K562 (cell line): ENCODE measurements around the gene HIVEP3. TPM values are rescaled to one million over a fixed set of nuclear protein-coding genes. Genes with fewer than 3 reads are reported as not detected.

ENCODE experiments used
- CBFA2T3 ChIP-seq: fragments of 450-650 bp; IDR thresholded peaks from 2 replicates; pipeline ENCODE4 v1.6.1; 2017
- CC2D1A ChIP-seq: fragments of 450-650 bp; IDR thresholded peaks from 2 replicates; pipeline ENCODE4 v1.6.1; 2017; ENCODE audit warnings: mild to moderate bottlenecking
- CHAMP1 ChIP-seq: fragments of 450-650 bp; IDR thresholded peaks from 2 replicates; pipeline ENCODE4 v1.6.1; 2016; ENCODE audit warnings: mild to moderate bottlenecking
- GMEB1 ChIP-seq: fragments of 250-450 bp; sonication (Bioruptor Pico); IDR thresholded peaks from 2 replicates; pipeline ENCODE4 v1.4.0; 2020; ENCODE audit warnings: mild to moderate bottlenecking
- HDAC1 ChIP-seq, 2 experiments: fragments of 450-650 bp; IDR thresholded peaks; 2 replicates each; pipeline ENCODE4 v1.6.1; 2016 to 2017; ENCODE audit warnings: inconsistent platforms in 1 of 2, mild to moderate bottlenecking in 1 of 2, moderate library complexity in 1 of 2
- HDAC2 ChIP-seq: fragments of 450-650 bp; IDR thresholded peaks from 2 replicates; pipeline ENCODE4 v1.6.1; 2016; ENCODE audit warnings: mild to moderate bottlenecking
- JUN ChIP-seq, 2 experiments: sonication (generic) in 1 of 2; formaldehyde crosslinking in 1 of 2; IDR thresholded peaks; 2 replicates each; pipeline versions ENCODE4 v1.6.1 to v1.8.0; 2012 to 2022; ENCODE audit warnings: borderline replicate concordance in 2 of 2, mild to moderate bottlenecking in 2 of 2, improper control_type of control experiment in 1 of 2, low read depth in 1 of 2, low read length in 1 of 2, missing genetic modification reagents in 1 of 2
- MEIS2 ChIP-seq: fragments of 450-650 bp; IDR thresholded peaks from 2 replicates; pipeline ENCODE4 v1.6.1; 2014; ENCODE audit warnings: mild to moderate bottlenecking; ENCODE audit not compliant: partially characterized antibody
- NUFIP1 ChIP-seq: fragments of 450-650 bp; IDR thresholded peaks from 2 replicates; pipeline ENCODE4 v1.6.1; 2018; ENCODE audit not compliant: partially characterized antibody
- RBM15 ChIP-seq: fragments of 200-400 bp; formaldehyde crosslinking; IDR thresholded peaks from 2 replicates; pipeline ENCODE4 v1.6.1; 2018; ENCODE audit warnings: mild to moderate bottlenecking, low read length, moderate library complexity; ENCODE audit not compliant: insufficient read depth
- RBM39 ChIP-seq: fragments of 200-400 bp; formaldehyde crosslinking; optimal IDR thresholded peaks from 2 replicates; pipeline ENCODE3; 2018; ENCODE audit warnings: low read depth, low read length
- RUNX1 ChIP-seq: sonication (generic); IDR thresholded peaks from 2 replicates; pipeline ENCODE4 v1.6.1; 2016; ENCODE audit warnings: antibody characterized with exemption, low read depth
- SLC30A9 ChIP-seq: fragments of 250-450 bp; sonication (Bioruptor Pico); IDR thresholded peaks from 2 replicates; pipeline ENCODE4 v1.8.0; 2022; ENCODE audit warnings: mild to moderate bottlenecking, moderate library complexity
- SMARCE1 ChIP-seq: fragments of 450-650 bp; IDR thresholded peaks from 2 replicates; pipeline ENCODE4 v1.7.1; 2016; ENCODE audit warnings: mild to moderate bottlenecking
- TBP ChIP-seq: optimal IDR thresholded peaks from 2 replicates; pipeline ENCODE3; 2011; ENCODE audit warnings: low read depth, low read length, improper control_type of control experiment
- TCF3 ChIP-seq: sonication (generic); formaldehyde crosslinking; IDR thresholded peaks from 2 replicates; pipeline ENCODE4 v1.4.0; 2020; ENCODE audit warnings: mild to moderate bottlenecking, missing genetic modification reagents
- TGIF2 ChIP-seq: sonication (generic); formaldehyde crosslinking; IDR thresholded peaks from 2 replicates; pipeline ENCODE4 v1.8.1; 2022; ENCODE audit warnings: mild to moderate bottlenecking, missing genetic modification reagents, moderate library complexity
- XRCC5 ChIP-seq: fragments of 200-400 bp; formaldehyde crosslinking; IDR thresholded peaks from 2 replicates; pipeline ENCODE4 v1.6.1; 2017; ENCODE audit warnings: low read depth, mild to moderate bottlenecking, low read length
- ZC3H4 ChIP-seq: sonication (generic); formaldehyde crosslinking; IDR thresholded peaks from 2 replicates; pipeline ENCODE4 v1.9.0; 2021; ENCODE audit warnings: missing genetic modification reagents, borderline replicate concordance
- ZNF12 ChIP-seq: sonication (generic); formaldehyde crosslinking; IDR thresholded peaks from 2 replicates; pipeline ENCODE4 v1.4.0; 2020; ENCODE audit warnings: mild to moderate bottlenecking, missing genetic modification reagents
- ZSCAN29 ChIP-seq: fragments of 450-650 bp; IDR thresholded peaks from 2 replicates; pipeline ENCODE4 v1.6.1; 2017
- polyA plus RNA-seq, 8 experiments: library from polyadenylated mRNA; depleted of rRNA in 4 of 8; stranded (reverse) in 5 of 8; unstranded in 3 of 8; fragments of >200 nt; fragmentation: Nextera tagmentation in 2 of 8; fragmentation: Illumina TruSeq in 1 of 8; extraction: Ambion mirVana in 2 of 8; extraction: Trizol in 1 of 8; gene quantifications; 2 replicates each; pipeline versions ENCODE4 v1.2.1 to v1.2.3, GENCODE V29; 2011 to 2014; ENCODE audit warnings: inconsistent platforms in 1 of 8, missing spikeins in 1 of 8
- total RNA-seq, 7 experiments: library from RNA; depleted of rRNA in 6 of 7; stranded (reverse); fragments of >200 nt in 6 of 7; fragmentation: Illumina TruSeq in 2 of 7; extraction: Trizol in 2 of 7; gene quantifications; 2 replicates each; pipeline versions ENCODE4 v1.2.1 to v1.2.3, GENCODE V29; 2011 to 2021; ENCODE audit warnings: low replicate concordance in 1 of 7
- TF ChIP-seq, protein P1 (sequence below): fragments of 250-450 bp; sonication (Bioruptor Pico); IDR thresholded peaks from 2 replicates; pipeline ENCODE4 v1.9.0; 2021; ENCODE audit warnings: mild to moderate bottlenecking, inconsistent platforms
- TF ChIP-seq, protein P2 (sequence below): IDR thresholded peaks from 2 replicates; pipeline ENCODE4 v1.6.1; 2016; ENCODE audit warnings: missing genetic modification characterization, missing compliant biosample characterization

HIVEP3 gene
- total and polyA plus RNA-seq, 9 of the 15 experiments (the other 6 are each of a cell fraction or from before 2014, with no cell fraction given), result 0.09 to 0.58 (median 0.34) TPM; not detected in 1

- TF ChIP-seq CHAMP1 (no peak), CC2D1A (no peak), SMARCE1 (0 out of 2 replicates have a peak, but pooled peaks have one; percentile 35), HDAC2 (no peak), RUNX1 (no peak), ZSCAN29 (no peak), RBM15 (no peak), TGIF2 (CRISPR knock-in tag) (no peak), SLC30A9 (no peak), JUN (IDR thresholded peaks at IDR 0.05; ENCODE audit: borderline replicate concordance, low read depth, low read length) (peak; percentile 74), JUN (CRISPR knock-in tag; IDR thresholded peaks at IDR 0.05; ENCODE audit: borderline replicate concordance) (no peak), ZNF12 (CRISPR knock-in tag) (no peak), TBP (no peak), GMEB1 (CRISPR knock-in tag) (no peak), NUFIP1 (no peak), CBFA2T3 (no peak), TCF3 (CRISPR knock-in tag) (0 out of 2 replicates have a peak, but pooled peaks have one; percentile 19), HDAC1 (IDR thresholded peaks at IDR 0.05) (no peak), RBM39 (no peak), ZC3H4 (CRISPR knock-in tag) (no peak), MEIS2 (peak; percentile 91), XRCC5 (no peak)
- TF ChIP-seq, protein P1, sequence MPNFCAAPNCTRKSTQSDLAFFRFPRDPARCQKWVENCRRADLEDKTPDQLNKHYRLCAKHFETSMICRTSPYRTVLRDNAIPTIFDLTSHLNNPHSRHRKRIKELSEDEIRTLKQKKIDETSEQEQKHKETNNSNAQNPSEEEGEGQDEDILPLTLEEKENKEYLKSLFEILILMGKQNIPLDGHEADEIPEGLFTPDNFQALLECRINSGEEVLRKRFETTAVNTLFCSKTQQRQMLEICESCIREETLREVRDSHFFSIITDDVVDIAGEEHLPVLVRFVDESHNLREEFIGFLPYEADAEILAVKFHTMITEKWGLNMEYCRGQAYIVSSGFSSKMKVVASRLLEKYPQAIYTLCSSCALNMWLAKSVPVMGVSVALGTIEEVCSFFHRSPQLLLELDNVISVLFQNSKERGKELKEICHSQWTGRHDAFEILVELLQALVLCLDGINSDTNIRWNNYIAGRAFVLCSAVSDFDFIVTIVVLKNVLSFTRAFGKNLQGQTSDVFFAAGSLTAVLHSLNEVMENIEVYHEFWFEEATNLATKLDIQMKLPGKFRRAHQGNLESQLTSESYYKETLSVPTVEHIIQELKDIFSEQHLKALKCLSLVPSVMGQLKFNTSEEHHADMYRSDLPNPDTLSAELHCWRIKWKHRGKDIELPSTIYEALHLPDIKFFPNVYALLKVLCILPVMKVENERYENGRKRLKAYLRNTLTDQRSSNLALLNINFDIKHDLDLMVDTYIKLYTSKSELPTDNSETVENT, result no peak
- TF ChIP-seq, protein P2, sequence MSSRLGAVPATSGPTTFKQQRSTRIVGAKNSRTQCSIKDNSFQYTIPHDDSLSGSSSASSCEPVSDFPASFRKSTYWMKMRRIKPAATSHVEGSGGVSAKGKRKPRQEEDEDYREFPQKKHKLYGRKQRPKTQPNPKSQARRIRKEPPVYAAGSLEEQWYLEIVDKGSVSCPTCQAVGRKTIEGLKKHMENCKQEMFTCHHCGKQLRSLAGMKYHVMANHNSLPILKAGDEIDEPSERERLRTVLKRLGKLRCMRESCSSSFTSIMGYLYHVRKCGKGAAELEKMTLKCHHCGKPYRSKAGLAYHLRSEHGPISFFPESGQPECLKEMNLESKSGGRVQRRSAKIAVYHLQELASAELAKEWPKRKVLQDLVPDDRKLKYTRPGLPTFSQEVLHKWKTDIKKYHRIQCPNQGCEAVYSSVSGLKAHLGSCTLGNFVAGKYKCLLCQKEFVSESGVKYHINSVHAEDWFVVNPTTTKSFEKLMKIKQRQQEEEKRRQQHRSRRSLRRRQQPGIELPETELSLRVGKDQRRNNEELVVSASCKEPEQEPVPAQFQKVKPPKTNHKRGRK (tag), result no peak
Observed at GRCh38 chr1:41902159-41902577, 16.6 kb downstream of the HIVEP3 start (continued).
